ENCODE measurements around the gene SH3BP2.

SH3BP2 gene

DNA sequence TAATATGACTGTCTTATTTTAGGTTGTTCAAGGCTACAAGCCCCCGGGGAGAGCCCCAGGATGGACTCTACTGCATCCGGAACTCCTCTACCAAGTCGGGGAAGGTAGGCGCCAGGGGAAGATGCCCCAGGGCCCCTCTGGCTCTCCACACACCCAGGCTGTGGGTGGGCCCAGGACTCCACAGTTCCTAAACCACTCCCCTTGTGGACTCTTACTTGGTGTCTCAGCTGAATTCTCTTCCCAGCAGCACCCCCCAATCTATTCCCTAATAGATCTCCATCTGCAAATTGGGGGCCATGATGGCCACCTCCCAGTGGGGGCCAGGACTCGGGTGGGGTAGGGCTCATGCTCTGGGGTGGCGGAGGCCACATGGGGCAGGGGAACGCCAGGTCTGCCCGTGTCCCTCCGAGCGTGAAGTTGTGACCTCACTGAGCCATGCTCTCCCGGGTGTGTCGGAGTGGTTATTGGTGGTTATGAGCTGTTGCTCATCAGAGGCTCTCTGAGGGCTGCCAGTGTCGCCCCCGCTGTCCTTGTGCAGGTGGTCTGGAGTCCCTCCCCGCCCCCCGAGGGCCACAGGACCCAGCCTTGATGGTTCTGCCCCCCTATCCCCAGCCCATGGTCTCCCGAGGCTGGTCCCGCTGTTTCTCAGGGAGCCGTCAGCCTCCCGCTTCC, 39.6 kb downstream of the SH3BP2 start:
- no peaks in the 10 kb centered on the region for H3K27me3 ChIP-seq (ENCODE audit: control insufficient read depth, insufficient read depth, low read length)
- no CpG with 5 or more reads among the region's 20 CpGs for WGBS (ENCODE audit: insufficient coverage, insufficient read length)
- H3K9me3 ChIP-seq (ENCODE audit: control insufficient read depth, insufficient read depth, low read length), result no peaks in the 10 kb centered on the region
- peaks cover 57% of the 10 kb centered on the region for H3K36me3 ChIP-seq (ENCODE audit: control insufficient read depth, insufficient read depth, low read length)
- peaks cover 4% of the 10 kb centered on the region for H3K4me1 ChIP-seq (ENCODE audit: control insufficient read depth, insufficient read depth, low read length)
- no peak overlapping the region for H3K27ac ChIP-seq (ENCODE audit: low read length)
- no peak for DNase-seq (ENCODE audit: low read depth, low spot score)
- H3K4me3 ChIP-seq (ENCODE audit: low read length), result no peak overlapping the region

DNA sequence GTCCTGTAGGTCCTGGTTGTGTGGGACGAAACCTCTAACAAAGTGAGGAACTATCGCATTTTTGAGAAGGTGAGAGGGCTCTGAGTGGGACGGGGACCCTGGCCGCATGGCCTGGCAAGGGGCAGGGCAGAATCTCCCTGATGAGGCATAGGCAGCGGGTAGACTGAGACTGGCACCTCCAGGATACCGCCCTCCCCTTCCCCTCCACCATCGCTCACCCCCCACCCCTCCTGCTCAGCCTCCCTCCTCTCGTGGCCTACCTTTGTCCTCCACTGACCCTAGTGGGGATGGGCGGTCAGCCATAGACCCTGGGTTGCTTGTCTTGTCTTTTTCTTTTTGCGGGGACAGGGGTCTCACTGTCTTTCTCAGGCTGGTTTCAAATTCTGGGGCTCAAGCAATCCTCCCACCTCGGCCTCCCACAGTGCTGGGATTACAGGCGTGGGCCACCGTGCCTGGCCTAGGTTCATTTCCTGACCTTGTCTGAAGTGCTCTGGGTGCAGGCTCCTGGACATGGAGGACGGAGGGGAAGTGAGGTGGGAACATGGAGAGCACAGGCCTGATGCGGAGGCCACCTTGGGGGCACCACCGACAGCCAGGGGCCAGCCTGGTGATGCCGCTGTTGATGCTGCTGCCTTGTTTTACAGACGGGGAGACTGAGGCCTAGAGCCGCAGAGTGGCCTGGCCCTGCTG, 40.2 kb downstream of the SH3BP2 start:
- H3K9me3 ChIP-seq (ENCODE audit: control insufficient read depth, insufficient read depth, low read length), result no peaks in the 10 kb centered on the region
- no peak overlapping the region for H3K4me3 ChIP-seq (ENCODE audit: low read length)
- peaks cover 8% of the 10 kb centered on the region for H3K4me1 ChIP-seq (ENCODE audit: control insufficient read depth, insufficient read depth, low read length)
- peaks cover 51% of the 10 kb centered on the region for H3K36me3 ChIP-seq (ENCODE audit: control insufficient read depth, insufficient read depth, low read length)
- no peaks in the 10 kb centered on the region for H3K27me3 ChIP-seq (ENCODE audit: control insufficient read depth, insufficient read depth, low read length)
- H3K27ac ChIP-seq (ENCODE audit: low read length), result no peak overlapping the region
- DNase-seq (ENCODE audit: low read depth, low spot score), result no peak
- WGBS (ENCODE audit: insufficient coverage, insufficient read length), result no CpG with 5 or more reads among the region's 19 CpGs

DNA sequence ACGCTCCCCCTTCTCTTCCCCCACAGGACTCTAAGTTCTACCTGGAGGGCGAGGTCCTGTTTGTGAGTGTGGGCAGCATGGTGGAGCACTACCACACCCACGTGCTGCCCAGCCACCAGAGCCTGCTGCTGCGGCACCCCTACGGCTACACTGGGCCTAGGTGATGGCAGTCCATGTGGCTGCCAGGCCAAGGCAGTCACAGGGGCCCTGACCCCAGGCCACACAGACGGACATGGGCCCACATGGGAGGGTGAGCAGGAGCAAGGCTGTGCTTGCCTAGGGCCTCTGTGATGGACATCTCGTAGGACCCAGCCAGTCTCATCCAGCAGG, 40.8 kb downstream of the SH3BP2 start:
- no peak for DNase-seq (ENCODE audit: low read depth, low spot score)
- Histone ChIP-seq H3K9me3 (ENCODE audit: control insufficient read depth, insufficient read depth, low read length) (no peaks in the 10 kb centered on the region), H3K27ac (ENCODE audit: low read length) (no peak overlapping the region), H3K4me3 (ENCODE audit: low read length) (no peak overlapping the region), H3K36me3 (ENCODE audit: control insufficient read depth, insufficient read depth, low read length) (peaks cover 47% of the 10 kb centered on the region), H3K4me1 (ENCODE audit: control insufficient read depth, insufficient read depth, low read length) (peaks cover 8% of the 10 kb centered on the region), H3K27me3 (ENCODE audit: control insufficient read depth, insufficient read depth, low read length) (no peaks in the 10 kb centered on the region)
- WGBS (ENCODE audit: insufficient coverage, insufficient read length), result no CpG with 5 or more reads among the region's 7 CpGs

DNA sequence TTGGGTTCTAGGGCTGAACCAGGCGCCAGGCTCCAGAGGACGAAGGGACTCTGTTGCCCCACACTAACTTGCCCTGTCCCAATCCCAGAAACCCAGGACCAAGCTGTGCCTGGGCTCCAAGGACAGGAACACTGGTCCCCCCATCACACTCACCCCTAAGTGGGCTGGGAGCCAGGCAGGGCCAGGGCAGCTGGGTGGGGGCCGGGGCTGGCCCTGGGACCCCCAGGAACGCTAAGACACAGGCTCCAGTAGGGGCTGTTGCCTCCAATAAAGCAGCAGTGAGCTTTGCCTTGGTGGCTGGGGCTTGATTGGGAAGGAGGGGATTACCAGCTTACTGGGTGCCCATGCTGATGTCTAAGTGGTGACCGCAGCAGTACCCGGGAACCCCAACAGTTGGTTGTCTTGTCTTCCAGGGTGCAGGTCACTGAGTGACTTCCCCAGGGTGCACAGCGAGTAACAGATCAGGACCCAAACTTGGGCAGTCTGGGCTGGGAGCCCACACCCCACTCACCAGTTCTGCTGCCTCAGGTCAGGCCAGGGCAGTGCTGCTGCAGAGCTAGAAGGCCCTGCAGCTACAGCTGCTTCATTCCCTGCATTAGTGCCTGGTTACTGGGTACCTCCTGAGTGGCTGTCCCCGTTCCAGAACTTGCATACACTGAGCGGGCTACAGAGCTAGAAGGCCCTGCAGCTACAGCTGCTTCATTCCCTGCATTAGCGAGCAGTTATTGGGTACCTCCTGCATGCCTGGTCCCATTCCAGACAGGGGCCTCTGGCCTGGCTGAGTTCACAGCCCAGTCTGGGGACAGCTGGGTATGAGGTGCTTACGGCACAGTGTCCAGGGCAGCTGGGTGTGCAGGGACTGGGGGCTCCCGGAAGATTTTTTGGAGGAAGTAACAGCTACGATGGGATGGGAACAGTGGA, 41.4 kb downstream of the SH3BP2 start:
- H3K27ac ChIP-seq (ENCODE audit: low read length), result no peak overlapping the region

DNA sequence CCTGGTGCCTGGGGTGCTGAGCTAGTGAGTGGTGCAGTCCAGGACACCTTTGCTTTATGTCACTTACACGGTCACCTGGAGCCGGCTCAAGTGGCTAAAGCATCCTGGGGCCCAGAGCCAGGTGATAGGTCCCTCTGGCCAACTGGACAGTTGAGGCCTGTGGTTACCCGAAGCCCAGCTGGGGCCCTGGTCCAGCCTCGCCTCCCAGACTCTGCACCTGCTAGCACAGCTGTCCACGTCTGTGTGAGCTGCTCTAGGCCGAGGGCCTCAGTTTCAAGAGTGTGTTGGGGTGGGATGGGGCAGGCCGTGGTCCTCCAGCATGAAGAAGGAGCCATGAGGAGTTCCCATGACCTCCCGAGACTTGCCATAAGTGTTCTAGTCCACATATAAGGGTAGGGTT, 43.1 kb downstream of the SH3BP2 start:
- no peaks in the 10 kb centered on the region for H3K27me3 ChIP-seq (ENCODE audit: control insufficient read depth, insufficient read depth, low read length)
- no peak overlapping the region for H3K27ac ChIP-seq (ENCODE audit: low read length)
- peaks cover 31% of the 10 kb centered on the region for H3K36me3 ChIP-seq (ENCODE audit: control insufficient read depth, insufficient read depth, low read length)
- no peak overlapping the region for H3K4me3 ChIP-seq (ENCODE audit: low read length)
- no CpG with 5 or more reads among the region's 8 CpGs for WGBS (ENCODE audit: insufficient coverage, insufficient read length)
- H3K4me1 ChIP-seq (ENCODE audit: control insufficient read depth, insufficient read depth, low read length), result peaks cover 8% of the 10 kb centered on the region
- no peaks in the 10 kb centered on the region for H3K9me3 ChIP-seq (ENCODE audit: control insufficient read depth, insufficient read depth, low read length)
- DNase-seq (ENCODE audit: low read depth, low spot score), result no peak

More for the DNA sequence above, 41.4 kb downstream of the SH3BP2 start:
- Histone ChIP-seq H3K36me3 (ENCODE audit: control insufficient read depth, insufficient read depth, low read length) (peaks cover 43% of the 10 kb centered on the region), H3K4me3 (ENCODE audit: low read length) (no peak overlapping the region), H3K9me3 (ENCODE audit: control insufficient read depth, insufficient read depth, low read length) (no peaks in the 10 kb centered on the region), H3K4me1 (ENCODE audit: control insufficient read depth, insufficient read depth, low read length) (peaks cover 8% of the 10 kb centered on the region), H3K27me3 (ENCODE audit: control insufficient read depth, insufficient read depth, low read length) (no peaks in the 10 kb centered on the region)
- WGBS (ENCODE audit: insufficient coverage, insufficient read length), result no CpG with 5 or more reads among the region's 13 CpGs
- DNase-seq (ENCODE audit: low read depth, low spot score), result no peak

DNA sequence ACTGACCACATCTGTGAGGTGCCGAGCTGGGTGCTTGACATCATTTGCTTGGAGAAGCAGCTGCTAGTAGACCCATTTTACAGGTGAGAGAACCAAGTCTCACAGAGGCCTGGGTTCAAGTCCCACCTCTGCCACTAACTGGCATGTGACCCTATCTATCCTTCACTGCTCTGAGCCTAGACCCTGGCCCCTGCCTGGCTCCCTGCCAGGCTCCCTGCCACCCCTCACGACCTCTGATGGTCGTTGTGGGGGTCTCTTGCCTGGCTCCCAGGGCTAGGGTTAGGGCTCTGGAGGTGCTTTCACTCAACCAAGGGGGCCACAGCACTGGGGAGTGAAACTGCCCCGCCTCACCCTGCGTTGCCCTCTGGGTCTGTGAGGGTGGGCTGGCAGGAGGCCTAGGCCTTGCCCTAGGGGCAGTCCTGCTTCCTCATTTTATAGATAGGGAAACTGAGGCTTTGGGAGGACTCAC, 43.5 kb downstream of the SH3BP2 start:
- Histone ChIP-seq H3K27me3 (ENCODE audit: control insufficient read depth, insufficient read depth, low read length) (no peaks in the 10 kb centered on the region), H3K4me3 (ENCODE audit: low read length) (no peak overlapping the region), H3K27ac (ENCODE audit: low read length) (no peak overlapping the region), H3K9me3 (ENCODE audit: control insufficient read depth, insufficient read depth, low read length) (no peaks in the 10 kb centered on the region), H3K36me3 (ENCODE audit: control insufficient read depth, insufficient read depth, low read length) (peaks cover 27% of the 10 kb centered on the region), H3K4me1 (ENCODE audit: control insufficient read depth, insufficient read depth, low read length) (peaks cover 8% of the 10 kb centered on the region)
- no peak for DNase-seq (ENCODE audit: low read depth, low spot score)
- WGBS (ENCODE audit: insufficient coverage, insufficient read length), result no CpG with 5 or more reads among the region's 5 CpGs

DNA sequence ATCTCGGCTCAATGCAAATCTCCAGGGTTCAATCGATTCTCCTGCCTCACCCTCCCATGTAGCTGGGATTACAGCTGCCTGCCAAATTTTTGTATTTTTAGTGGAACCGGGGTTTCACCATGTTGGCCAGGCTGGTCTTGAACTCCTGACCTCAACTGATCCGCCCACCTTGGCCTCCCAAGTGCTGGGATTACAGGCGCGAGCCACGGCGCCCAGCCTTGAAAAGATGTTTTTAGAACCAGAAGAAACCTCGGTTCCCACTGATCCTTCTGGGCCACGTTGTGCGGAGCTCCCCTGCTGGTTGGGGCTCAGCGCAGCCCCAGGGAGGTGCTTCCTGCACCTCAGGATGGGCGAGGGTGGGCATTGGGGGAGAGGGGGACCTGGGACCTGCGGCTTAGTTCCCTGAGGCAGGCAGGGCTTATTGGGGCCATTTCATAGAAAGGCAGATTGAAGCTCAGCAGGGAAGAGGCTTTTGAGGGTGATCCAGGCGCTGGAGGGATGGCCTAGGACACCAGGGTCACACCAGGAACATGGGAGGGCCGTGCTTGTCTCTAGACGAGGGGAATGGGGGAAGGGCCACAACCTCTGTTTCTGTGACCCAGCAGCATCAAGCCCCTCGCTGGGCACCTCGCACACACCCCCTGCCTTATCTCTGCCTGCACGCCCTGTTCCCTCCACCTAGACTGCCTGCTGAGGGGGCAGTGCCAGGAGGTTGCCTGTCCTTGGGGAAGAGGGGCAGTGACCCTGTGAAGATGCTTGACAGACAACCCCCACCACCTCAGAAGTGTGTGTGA, 44.4 kb downstream of the SH3BP2 start:
- Histone ChIP-seq H3K4me1 (ENCODE audit: control insufficient read depth, insufficient read depth, low read length) (peaks cover 7% of the 10 kb centered on the region), H3K36me3 (ENCODE audit: control insufficient read depth, insufficient read depth, low read length) (peaks cover 20% of the 10 kb centered on the region), H3K4me3 (ENCODE audit: low read length) (no peak overlapping the region), H3K27me3 (ENCODE audit: control insufficient read depth, insufficient read depth, low read length) (no peaks in the 10 kb centered on the region), H3K9me3 (ENCODE audit: control insufficient read depth, insufficient read depth, low read length) (no peaks in the 10 kb centered on the region), H3K27ac (ENCODE audit: low read length) (no peak overlapping the region)
- WGBS (ENCODE audit: insufficient coverage, insufficient read length), result no CpG with 5 or more reads among the region's 20 CpGs
- no peak for DNase-seq (ENCODE audit: low read depth, low spot score)

DNA sequence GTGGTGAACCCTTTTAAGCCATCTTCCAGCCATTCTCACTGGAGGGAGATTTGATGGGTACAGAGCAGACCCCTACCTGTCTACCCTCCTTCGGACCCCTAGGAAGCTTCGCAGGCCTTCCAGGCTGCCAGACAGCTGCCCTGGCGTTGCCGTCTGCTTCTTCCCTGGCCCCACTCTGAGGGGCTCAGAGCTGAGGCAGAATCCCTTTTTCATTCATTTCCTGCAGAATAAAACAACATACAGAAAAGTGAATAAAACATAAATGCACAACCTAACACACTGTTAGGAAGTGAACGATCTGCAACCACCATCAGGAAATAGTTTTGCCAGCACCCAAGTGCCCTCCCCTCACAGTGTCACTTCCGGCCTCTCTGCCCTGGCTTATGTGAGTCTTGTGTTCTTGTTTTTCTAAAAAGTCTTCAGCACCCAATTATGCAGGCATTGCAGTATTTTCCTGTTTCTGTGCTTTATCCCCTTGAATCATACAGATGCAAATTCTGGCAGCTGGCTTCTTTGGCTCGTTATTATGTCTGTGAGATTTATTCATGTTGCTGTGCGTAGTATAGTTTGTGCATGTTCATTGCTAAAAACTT, 45.1 kb downstream of the SH3BP2 start:
- H3K9me3 ChIP-seq (ENCODE audit: control insufficient read depth, insufficient read depth, low read length), result no peaks in the 10 kb centered on the region
- peaks cover 14% of the 10 kb centered on the region for H3K36me3 ChIP-seq (ENCODE audit: control insufficient read depth, insufficient read depth, low read length)
- WGBS (ENCODE audit: insufficient coverage, insufficient read length), result no CpG with 5 or more reads among the region's 8 CpGs
- H3K4me3 ChIP-seq (ENCODE audit: low read length), result no peak overlapping the region
- H3K27me3 ChIP-seq (ENCODE audit: control insufficient read depth, insufficient read depth, low read length), result no peaks in the 10 kb centered on the region
- no peak overlapping the region for H3K27ac ChIP-seq (ENCODE audit: low read length)
- H3K4me1 ChIP-seq (ENCODE audit: control insufficient read depth, insufficient read depth, low read length), result peaks cover 7% of the 10 kb centered on the region
- no peak for DNase-seq (ENCODE audit: low read depth, low spot score)

DNA sequence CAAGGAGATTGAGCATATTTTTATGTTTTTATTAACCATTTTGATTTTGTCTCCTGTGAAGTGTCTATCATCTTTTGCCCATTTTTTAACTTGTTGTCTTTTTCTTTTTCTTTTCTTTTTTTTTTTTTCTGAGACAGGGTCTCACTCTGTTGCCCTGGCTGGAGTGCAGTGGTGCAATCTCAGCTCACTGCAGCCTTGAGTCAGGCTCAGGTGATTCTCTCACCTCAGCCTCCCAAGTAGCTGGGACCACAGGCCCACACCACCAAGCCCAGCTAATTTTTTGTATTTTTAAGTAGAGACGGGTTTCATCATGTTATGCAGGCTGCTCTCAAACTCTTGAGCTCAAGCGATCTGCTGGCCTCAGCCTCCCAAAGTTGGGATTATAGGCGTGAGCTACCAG, 46.2 kb downstream of the SH3BP2 start:
- Histone ChIP-seq H3K36me3 (ENCODE audit: control insufficient read depth, insufficient read depth, low read length) (peaks cover 6% of the 10 kb centered on the region), H3K27ac (ENCODE audit: low read length) (no peak overlapping the region), H3K27me3 (ENCODE audit: control insufficient read depth, insufficient read depth, low read length) (no peaks in the 10 kb centered on the region), H3K4me3 (ENCODE audit: low read length) (no peak overlapping the region), H3K4me1 (ENCODE audit: control insufficient read depth, insufficient read depth, low read length) (peaks cover 7% of the 10 kb centered on the region), H3K9me3 (ENCODE audit: control insufficient read depth, insufficient read depth, low read length) (no peaks in the 10 kb centered on the region)
- WGBS (ENCODE audit: insufficient coverage, insufficient read length), result no CpG with 5 or more reads among the region's 3 CpGs
- no peak for DNase-seq (ENCODE audit: low read depth, low spot score)
